ENCODE results near the gene PTPRB.

Gene PTPRB

DNA sequence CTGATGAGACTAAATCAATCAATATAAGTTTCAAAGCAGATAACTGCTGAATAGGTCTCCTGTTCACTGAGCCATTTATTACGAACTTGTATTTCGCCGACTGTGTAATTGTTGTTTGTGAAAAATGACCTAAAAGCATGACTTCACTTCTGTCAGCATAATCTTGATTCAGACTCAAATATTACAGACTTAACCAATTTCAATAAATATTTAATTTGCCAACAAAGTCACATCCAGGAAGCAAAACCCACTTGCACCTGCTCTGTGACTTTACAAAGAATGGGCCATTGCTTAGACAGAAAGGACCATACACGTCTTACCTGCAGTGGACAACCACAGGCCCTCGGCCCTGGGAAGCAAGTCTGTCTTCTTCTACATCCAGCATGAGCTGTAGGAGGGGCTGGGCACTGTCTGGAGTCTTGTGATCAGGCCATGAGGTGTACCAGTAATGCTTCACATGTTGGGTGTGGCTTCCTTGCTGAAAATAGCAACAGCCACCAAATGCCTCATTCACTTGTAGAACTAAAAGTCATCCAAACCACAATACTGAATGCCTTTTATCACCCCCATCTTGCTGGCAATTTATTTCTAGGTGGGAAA lies 23.5 kb upstream of the PTPRB start:
- Histone ChIP-seq H3K27me3 (replicated peaks; ENCODE audit: control insufficient read depth, insufficient read depth, low read length) (no peaks in the 10 kb centered on the region), H3K9ac (ENCODE audit: low read length) (no peak overlapping the region)
- DNase-seq (ENCODE audit: low read depth), result no peak

DNA sequence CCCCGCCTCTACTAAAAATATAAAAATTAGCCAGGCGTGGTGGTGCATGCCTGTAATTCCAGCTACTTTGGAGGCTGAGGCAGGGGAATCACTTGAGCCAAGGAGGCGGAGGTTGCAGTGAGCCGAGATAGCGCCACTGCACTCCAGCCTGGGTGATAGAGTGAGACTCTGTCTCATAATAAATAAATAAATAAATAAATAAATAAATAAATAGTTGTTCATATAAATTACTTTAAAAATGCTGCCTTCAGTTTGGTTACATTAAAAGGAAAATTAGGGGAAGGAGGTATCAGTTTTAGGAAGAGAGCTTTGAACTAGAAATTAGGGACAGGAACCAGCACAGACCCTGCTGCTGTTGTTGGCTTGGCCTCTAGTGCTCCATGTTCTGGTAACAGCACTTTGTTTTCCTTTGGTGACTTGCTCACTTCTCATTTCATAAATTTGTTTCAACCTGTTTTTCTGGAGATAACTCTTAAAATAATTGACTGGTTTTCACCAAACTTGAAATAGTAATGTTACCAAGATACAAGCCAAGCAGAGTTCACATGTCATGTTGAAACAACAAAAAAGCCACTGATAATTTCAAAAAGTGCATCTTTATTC lies 22.9 kb upstream of the PTPRB start:
- H3K27me3 ChIP-seq (replicated peaks; ENCODE audit: control insufficient read depth, insufficient read depth, low read length), result no peaks in the 10 kb centered on the region
- no peaks in the 10 kb centered on the region for H3K36me3 ChIP-seq (ENCODE audit: control insufficient read depth, insufficient read depth, low read length, severe bottlenecking)
- H3K9ac ChIP-seq (ENCODE audit: low read length), result no peak overlapping the region
- no peak for DNase-seq (ENCODE audit: low read depth)
- H3K4me1 ChIP-seq (ENCODE audit: control insufficient read depth, insufficient read depth, low read length), result peaks cover 13% of the 10 kb centered on the region
- H3K9me3 ChIP-seq (ENCODE audit: control insufficient read depth, low read length), result no peaks in the 10 kb centered on the region
- H3K4me3 ChIP-seq (ENCODE audit: low read length), result no peak overlapping the region

More for the DNA sequence above, 23.5 kb upstream of the PTPRB start:
- Histone ChIP-seq H3K9me3 (ENCODE audit: control insufficient read depth, low read length) (no peaks in the 10 kb centered on the region), H3K4me1 (ENCODE audit: control insufficient read depth, insufficient read depth, low read length) (peaks cover 13% of the 10 kb centered on the region), H3K4me3 (ENCODE audit: low read length) (no peak overlapping the region), H3K36me3 (ENCODE audit: control insufficient read depth, insufficient read depth, low read length, severe bottlenecking) (no peaks in the 10 kb centered on the region)

DNA sequence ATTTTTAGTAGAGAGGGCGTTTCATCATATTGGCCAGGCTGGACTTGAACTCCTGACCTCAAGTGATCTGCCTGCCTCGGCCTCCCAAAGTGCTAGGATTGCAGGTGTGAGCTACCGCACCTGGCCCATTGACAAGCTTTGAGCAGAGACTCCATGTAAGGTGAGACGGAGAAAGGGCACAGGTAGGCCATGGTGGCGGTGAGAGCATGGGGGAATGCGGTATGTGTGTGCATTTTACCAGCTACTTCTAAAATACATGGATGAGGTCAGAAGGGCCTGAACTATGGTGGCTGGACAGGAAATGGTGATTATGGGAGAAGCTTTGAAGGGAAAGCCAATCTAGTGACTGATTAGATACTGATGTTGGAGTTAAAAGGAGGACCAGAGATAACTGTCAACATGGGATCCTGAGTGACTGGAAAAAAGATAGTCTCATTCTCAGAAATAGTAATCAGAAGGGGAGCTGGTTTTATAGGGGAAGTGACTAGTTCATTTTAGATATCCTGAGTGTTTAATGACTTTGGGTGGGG lies 21.9 kb upstream of the PTPRB start:
- Histone ChIP-seq H3K36me3 (ENCODE audit: control insufficient read depth, insufficient read depth, low read length, severe bottlenecking) (no peaks in the 10 kb centered on the region), H3K27me3 (replicated peaks; ENCODE audit: control insufficient read depth, insufficient read depth, low read length) (no peaks in the 10 kb centered on the region), H3K4me3 (ENCODE audit: low read length) (no peak overlapping the region), H3K4me1 (ENCODE audit: control insufficient read depth, insufficient read depth, low read length) (peaks cover 13% of the 10 kb centered on the region), H3K9me3 (ENCODE audit: control insufficient read depth, low read length) (no peaks in the 10 kb centered on the region), H3K9ac (ENCODE audit: low read length) (no peak overlapping the region)
- DNase-seq (ENCODE audit: low read depth), result no peak

DNA sequence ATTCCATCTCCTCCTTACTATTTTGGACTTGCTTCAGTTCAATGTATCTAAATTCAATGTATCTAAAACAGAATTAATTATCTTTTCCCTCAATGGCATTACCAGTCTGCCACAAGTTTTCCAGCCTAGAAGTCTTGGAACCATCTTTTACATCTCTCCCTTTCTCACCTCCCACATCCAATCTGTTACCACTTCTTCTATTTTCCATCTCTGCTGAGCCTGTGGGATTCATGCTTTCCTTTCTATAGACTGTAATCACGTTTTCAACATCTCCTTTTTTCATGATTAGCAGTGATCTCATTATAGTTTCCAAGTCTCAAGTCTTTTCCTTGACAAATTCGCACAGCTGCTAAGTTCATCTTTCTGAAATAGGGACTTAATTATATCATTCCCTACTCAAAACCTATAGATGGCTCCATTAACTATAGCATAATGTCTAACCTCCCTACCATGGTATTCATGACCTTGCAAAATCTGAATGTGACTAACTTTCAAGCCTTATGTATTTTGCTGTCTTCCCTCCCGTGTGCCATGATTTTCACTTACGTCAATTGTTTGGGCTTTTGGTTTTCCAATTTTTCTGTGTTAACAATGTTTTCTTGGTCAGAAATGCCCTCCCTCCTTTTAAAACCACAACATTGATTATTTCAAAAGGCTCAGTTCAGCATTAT lies 20.5 kb upstream of the PTPRB start:
- DNase-seq (ENCODE audit: low read depth), result no peak
- Histone ChIP-seq H3K36me3 (ENCODE audit: control insufficient read depth, insufficient read depth, low read length, severe bottlenecking) (no peaks in the 10 kb centered on the region), H3K4me3 (ENCODE audit: low read length) (no peak overlapping the region), H3K9me3 (ENCODE audit: control insufficient read depth, low read length) (no peaks in the 10 kb centered on the region), H3K27me3 (replicated peaks; ENCODE audit: control insufficient read depth, insufficient read depth, low read length) (no peaks in the 10 kb centered on the region), H3K9ac (ENCODE audit: low read length) (no peak overlapping the region), H3K4me1 (ENCODE audit: control insufficient read depth, insufficient read depth, low read length) (peaks cover 13% of the 10 kb centered on the region)

DNA sequence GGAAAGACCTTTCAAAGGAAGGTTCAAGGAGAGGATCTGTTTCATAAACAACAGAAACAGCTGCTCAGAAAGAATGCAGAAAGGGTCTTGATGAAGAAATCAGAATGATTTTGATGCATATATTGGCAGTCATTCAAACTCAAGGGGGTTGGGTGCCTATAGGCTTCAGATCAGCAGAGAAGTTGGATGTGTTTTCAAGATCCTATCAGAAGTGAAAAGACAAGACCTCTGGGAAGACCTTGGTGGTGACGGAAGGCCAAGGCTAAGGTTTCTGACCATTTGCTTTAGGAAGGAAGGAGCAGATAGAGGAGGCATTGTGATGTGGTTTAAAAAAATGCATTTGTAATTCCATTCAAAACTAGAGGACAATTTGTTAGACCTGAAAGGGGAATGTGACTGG lies 15.2 kb upstream of the PTPRB start:
- Histone ChIP-seq H3K27me3 (replicated peaks; ENCODE audit: control insufficient read depth, insufficient read depth, low read length) (no peaks in the 10 kb centered on the region), H3K9ac (ENCODE audit: low read length) (no peak overlapping the region), H3K4me1 (ENCODE audit: control insufficient read depth, insufficient read depth, low read length) (peaks cover 12% of the 10 kb centered on the region), H3K36me3 (ENCODE audit: control insufficient read depth, insufficient read depth, low read length, severe bottlenecking) (no peaks in the 10 kb centered on the region), H3K4me3 (ENCODE audit: low read length) (no peak overlapping the region), H3K9me3 (ENCODE audit: control insufficient read depth, low read length) (no peaks in the 10 kb centered on the region)
- no peak for DNase-seq (ENCODE audit: low read depth)

DNA sequence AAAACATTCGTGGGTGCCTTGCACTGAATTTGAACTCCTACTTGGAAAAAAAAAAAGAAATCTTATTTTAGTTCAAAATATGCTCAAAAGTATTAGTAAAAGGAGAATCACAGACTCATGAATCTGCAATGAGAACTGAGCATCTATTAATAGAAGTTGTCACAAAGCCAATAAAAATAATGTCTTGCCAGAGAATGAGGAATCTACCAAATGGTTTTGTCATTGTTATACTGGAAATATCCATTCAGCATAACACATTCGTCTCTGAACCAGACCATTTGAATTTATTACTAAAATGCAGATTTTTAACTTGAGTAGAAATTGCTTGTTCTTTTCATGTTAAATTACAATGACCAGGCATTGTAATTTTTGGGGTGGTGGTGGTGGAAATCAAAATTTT lies 11.6 kb upstream of the PTPRB start:
- no peaks in the 10 kb centered on the region for H3K27me3 ChIP-seq (replicated peaks; ENCODE audit: control insufficient read depth, insufficient read depth, low read length)
- H3K9me3 ChIP-seq (ENCODE audit: control insufficient read depth, low read length), result no peaks in the 10 kb centered on the region

DNA sequence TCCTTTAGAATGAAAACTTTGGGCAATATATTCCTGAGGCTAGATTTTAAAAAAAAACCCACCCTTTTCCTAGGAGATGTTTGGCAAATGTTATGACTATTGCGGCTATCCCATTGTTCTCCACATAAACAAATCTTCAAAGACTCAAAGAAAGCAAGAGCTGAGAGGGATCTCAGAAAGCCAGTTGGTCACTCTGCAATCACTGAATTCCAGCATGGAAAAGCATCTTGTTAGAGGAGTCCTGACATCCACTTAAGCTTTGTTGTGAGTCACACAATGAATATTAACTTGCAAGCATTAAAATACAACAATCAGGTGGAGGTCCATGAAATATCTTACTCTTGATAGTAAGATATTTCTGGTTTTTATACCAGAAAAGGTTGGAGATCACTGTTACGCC lies 11.0 kb upstream of the PTPRB start:
- Histone ChIP-seq H3K9me3 (ENCODE audit: control insufficient read depth, low read length) (no peaks in the 10 kb centered on the region), H3K27me3 (replicated peaks; ENCODE audit: control insufficient read depth, insufficient read depth, low read length) (no peaks in the 10 kb centered on the region), H3K9ac (ENCODE audit: low read length) (peak overlapping the region; percentile 48), H3K4me1 (ENCODE audit: control insufficient read depth, insufficient read depth, low read length) (peaks cover 28% of the 10 kb centered on the region), H3K36me3 (ENCODE audit: control insufficient read depth, insufficient read depth, low read length, severe bottlenecking) (no peaks in the 10 kb centered on the region), H3K4me3 (ENCODE audit: low read length) (no peak overlapping the region)
- DNase-seq (ENCODE audit: low read depth), result no peak

More for the DNA sequence above, 11.6 kb upstream of the PTPRB start:
- Histone ChIP-seq H3K4me1 (ENCODE audit: control insufficient read depth, insufficient read depth, low read length) (peaks cover 28% of the 10 kb centered on the region), H3K36me3 (ENCODE audit: control insufficient read depth, insufficient read depth, low read length, severe bottlenecking) (no peaks in the 10 kb centered on the region), H3K9ac (ENCODE audit: low read length) (no peak overlapping the region), H3K4me3 (ENCODE audit: low read length) (no peak overlapping the region)
- peak; percentile 58 for DNase-seq (ENCODE audit: low read depth)

DNA sequence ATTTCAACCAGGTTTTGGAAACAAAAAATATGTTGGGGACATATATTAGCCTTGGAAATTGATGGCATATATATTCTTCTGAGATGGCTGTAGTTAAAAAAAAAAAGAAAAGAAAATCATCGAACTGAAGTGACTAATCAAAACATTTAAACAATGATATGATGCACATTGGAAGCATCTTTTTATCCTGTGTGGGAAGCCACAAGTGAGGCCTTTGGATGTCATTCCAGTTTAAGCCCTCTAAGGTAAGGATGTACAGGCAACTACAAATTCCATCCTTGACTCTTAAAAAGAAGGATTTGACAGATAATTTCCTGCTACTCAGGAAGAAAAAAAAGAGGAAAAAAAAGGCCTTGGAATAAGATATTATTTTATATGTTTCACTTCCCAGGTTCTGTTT lies 9.6 kb upstream of the PTPRB start:
- H3K9ac ChIP-seq (ENCODE audit: low read length), result no peak overlapping the region
- H3K36me3 ChIP-seq (ENCODE audit: control insufficient read depth, insufficient read depth, low read length, severe bottlenecking), result no peaks in the 10 kb centered on the region
- peaks cover 28% of the 10 kb centered on the region for H3K4me1 ChIP-seq (ENCODE audit: control insufficient read depth, insufficient read depth, low read length)
- peak; percentile 27 for DNase-seq (ENCODE audit: low read depth)
- no peak overlapping the region for H3K4me3 ChIP-seq (ENCODE audit: low read length)
- no peaks in the 10 kb centered on the region for H3K27me3 ChIP-seq (replicated peaks; ENCODE audit: control insufficient read depth, insufficient read depth, low read length)
- no peaks in the 10 kb centered on the region for H3K9me3 ChIP-seq (ENCODE audit: control insufficient read depth, low read length)

DNA sequence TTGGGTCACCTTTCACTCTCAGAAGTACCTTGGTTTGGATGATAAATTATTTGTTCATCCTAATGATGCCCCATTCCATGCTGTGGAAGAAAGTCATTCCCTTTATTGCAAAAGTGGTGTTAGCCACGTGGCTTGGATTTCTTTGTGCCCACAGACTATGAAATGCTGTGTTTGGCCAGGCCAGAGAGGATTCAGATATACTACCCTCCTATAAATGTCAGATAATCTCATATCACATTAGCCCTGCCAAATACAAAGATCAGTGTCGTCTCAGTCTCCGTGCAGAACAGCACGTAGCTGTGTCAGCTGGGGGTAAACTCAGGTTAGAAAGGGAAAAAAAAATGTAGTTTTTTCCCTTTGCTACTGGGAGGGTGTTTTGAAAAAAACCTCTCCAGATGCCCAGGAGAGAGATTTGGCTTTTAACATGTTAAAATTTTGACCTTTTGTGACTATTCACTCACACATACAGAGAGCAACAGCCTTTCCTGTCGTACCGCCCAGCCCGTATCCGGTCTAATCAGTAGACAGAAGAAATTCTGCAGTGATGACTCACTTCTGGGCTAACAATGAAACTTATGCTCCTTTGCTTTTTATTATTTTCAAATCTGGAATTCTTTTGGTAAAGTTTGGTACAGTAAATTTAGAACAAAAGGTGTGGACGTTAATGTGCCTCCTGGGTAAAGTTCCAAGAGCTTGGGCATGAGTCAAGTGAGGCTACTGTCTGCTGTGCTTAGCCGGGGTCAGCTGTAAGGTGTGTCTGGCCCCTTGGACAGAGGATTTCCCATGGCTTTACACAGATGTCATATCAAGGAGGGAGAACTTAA lies 8.5 kb upstream of the PTPRB start:
- Histone ChIP-seq H3K9ac (ENCODE audit: low read length) (peak overlapping the region; percentile 67), H3K27me3 (replicated peaks; ENCODE audit: control insufficient read depth, insufficient read depth, low read length) (no peaks in the 10 kb centered on the region), H3K9me3 (ENCODE audit: control insufficient read depth, low read length) (no peaks in the 10 kb centered on the region), H3K4me3 (ENCODE audit: low read length) (peak overlapping the region; percentile 70), H3K4me1 (ENCODE audit: control insufficient read depth, insufficient read depth, low read length) (peaks cover 28% of the 10 kb centered on the region), H3K36me3 (ENCODE audit: control insufficient read depth, insufficient read depth, low read length, severe bottlenecking) (no peaks in the 10 kb centered on the region)
- peak; percentile 86 for DNase-seq (ENCODE audit: low read depth)

DNA sequence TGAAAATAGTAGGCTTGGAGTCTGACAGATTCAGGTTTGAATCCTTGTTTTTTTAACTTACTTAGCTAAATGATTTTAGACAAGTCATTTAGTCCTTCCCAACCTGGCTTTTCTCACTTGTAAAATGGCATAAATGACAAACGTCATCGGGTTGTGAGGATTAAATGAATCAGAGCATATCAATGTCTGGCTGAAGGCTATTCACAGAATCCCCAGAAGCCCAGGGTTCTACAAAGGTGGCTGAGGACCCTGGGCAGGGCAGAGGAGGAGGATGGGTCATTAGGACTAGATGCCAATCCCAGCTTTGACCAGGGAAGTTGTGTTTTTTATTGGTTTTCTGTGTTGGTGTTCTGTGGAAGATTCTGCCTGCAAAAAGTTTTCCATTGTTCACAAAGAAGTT lies 7.6 kb upstream of the PTPRB start:
- H3K9me3 ChIP-seq (ENCODE audit: control insufficient read depth, low read length), result no peaks in the 10 kb centered on the region
- H3K27me3 ChIP-seq (replicated peaks; ENCODE audit: control insufficient read depth, insufficient read depth, low read length), result no peaks in the 10 kb centered on the region
- H3K4me1 ChIP-seq (ENCODE audit: control insufficient read depth, insufficient read depth, low read length), result peaks cover 28% of the 10 kb centered on the region
- no peaks in the 10 kb centered on the region for H3K36me3 ChIP-seq (ENCODE audit: control insufficient read depth, insufficient read depth, low read length, severe bottlenecking)
- DNase-seq (ENCODE audit: low read depth), result no peak
- no peak overlapping the region for H3K4me3 ChIP-seq (ENCODE audit: low read length)
- no peak overlapping the region for H3K9ac ChIP-seq (ENCODE audit: low read length)

DNA sequence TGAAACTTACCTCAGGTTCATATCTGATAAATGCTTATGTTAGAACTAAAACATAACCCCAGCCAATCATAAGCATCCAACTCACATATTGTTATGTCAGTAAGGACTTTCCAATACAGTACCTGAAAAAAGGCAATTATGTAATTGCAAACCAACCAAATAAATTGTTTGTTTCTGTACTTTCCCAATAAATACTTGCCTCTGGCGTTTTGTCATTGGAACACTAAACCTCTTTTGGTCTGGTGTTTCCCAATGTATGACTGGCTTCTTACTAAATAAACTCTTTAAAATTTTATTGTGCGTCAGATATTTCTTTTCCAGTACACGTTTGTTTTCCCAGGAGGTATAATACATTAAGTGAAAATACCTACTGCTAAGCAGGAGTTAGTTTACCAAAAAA lies 6.7 kb upstream of the PTPRB start:
- Histone ChIP-seq H3K4me3 (ENCODE audit: low read length) (no peak overlapping the region), H3K9ac (ENCODE audit: low read length) (no peak overlapping the region), H3K27me3 (replicated peaks; ENCODE audit: control insufficient read depth, insufficient read depth, low read length) (no peaks in the 10 kb centered on the region), H3K36me3 (ENCODE audit: control insufficient read depth, insufficient read depth, low read length, severe bottlenecking) (no peaks in the 10 kb centered on the region), H3K9me3 (ENCODE audit: control insufficient read depth, low read length) (no peaks in the 10 kb centered on the region), H3K4me1 (ENCODE audit: control insufficient read depth, insufficient read depth, low read length) (peaks cover 24% of the 10 kb centered on the region)
- DNase-seq (ENCODE audit: low read depth), result no peak

Data from adipocyte (in vitro differentiated cells).